HepG2 (cell line): ENCODE results near the gene TRAPPC4. TPM values are rescaled to one million over a fixed set of nuclear protein-coding genes. Genes with fewer than 3 reads are reported as not detected.
A peak's percentile ranks its signal among the peaks of the same experiment; 100 is the strongest.

Source experiments
- AHDC1 ChIP-seq: sonication (generic); formaldehyde crosslinking; IDR thresholded peaks from 2 replicates; pipeline ENCODE4 v1.5.1; 2020; ENCODE audit warnings: mild to moderate bottlenecking, missing genetic modification reagents, borderline replicate concordance
- ETV5 ChIP-seq: IDR thresholded peaks from 2 replicates; pipeline ENCODE4 v1.6.1; 2018; ENCODE audit warnings: missing biosample characterization, missing genetic modification reagents, inconsistent platforms, borderline replicate concordance
- KLF6 ChIP-seq: IDR thresholded peaks from 2 replicates; pipeline ENCODE4 v1.8.0; 2016; ENCODE audit warnings: missing biosample characterization, missing genetic modification reagents
- MAFG ChIP-seq: sonication (generic); formaldehyde crosslinking; IDR thresholded peaks from 2 replicates; pipeline ENCODE4 v1.5.1; 2020; ENCODE audit warnings: mild to moderate bottlenecking, missing genetic modification reagents
- NR0B2 ChIP-seq: sonication (generic); formaldehyde crosslinking; IDR thresholded peaks from 2 replicates; pipeline ENCODE4 v1.4.0; 2020; ENCODE audit warnings: mild to moderate bottlenecking, missing genetic modification reagents
- PTBP1 ChIP-seq: fragments of 200-400 bp; formaldehyde crosslinking; IDR thresholded peaks from 2 replicates; pipeline ENCODE4 v1.6.1; 2018; ENCODE audit warnings: low read length, low read depth; ENCODE audit not compliant: poor library complexity, severe bottlenecking
- RELA ChIP-seq: sonication (generic); formaldehyde crosslinking; IDR thresholded peaks from 2 replicates; pipeline ENCODE4 v1.4.0; 2020; ENCODE audit warnings: missing genetic modification reagents
- RNF219 ChIP-seq: sonication (generic); formaldehyde crosslinking; IDR thresholded peaks from 2 replicates; pipeline ENCODE4 v1.5.0; 2020; ENCODE audit warnings: mild to moderate bottlenecking, missing genetic modification reagents
- TRAFD1 ChIP-seq: sonication (generic); formaldehyde crosslinking; IDR thresholded peaks from 2 replicates; pipeline ENCODE4 v1.5.1; 2020; ENCODE audit warnings: missing genetic modification reagents, mild to moderate bottlenecking, borderline replicate concordance
- ZFP91 ChIP-seq: sonication (generic); formaldehyde crosslinking; IDR thresholded peaks from 2 replicates; pipeline ENCODE4 v1.9.0; 2022; ENCODE audit warnings: missing genetic modification reagents, mild to moderate bottlenecking, borderline replicate concordance
- ZNF343 ChIP-seq: sonication (generic); formaldehyde crosslinking; IDR thresholded peaks from 2 replicates; pipeline ENCODE4 v1.4.0; 2020; ENCODE audit warnings: mild to moderate bottlenecking, missing genetic modification reagents
- ZNF512 ChIP-seq: sonication (generic); formaldehyde crosslinking; IDR thresholded peaks from 2 replicates; pipeline ENCODE4 v1.4.0; 2020; ENCODE audit warnings: mild to moderate bottlenecking, missing genetic modification reagents
- ZNF577 ChIP-seq: sonication (generic); formaldehyde crosslinking; IDR thresholded peaks from 2 replicates; pipeline ENCODE4 v1.4.0; 2020; ENCODE audit warnings: mild to moderate bottlenecking, low read depth, missing genetic modification reagents, borderline replicate concordance
- ZNF768 ChIP-seq: sonication (generic); formaldehyde crosslinking; IDR thresholded peaks from 2 replicates; pipeline ENCODE4 v1.4.0; 2020; ENCODE audit warnings: missing genetic modification reagents
- polyA plus RNA-seq, 8 experiments: library from polyadenylated mRNA; depleted of rRNA in 3 of 8; stranded (reverse) in 7 of 8; unstranded in 1 of 8; fragments of >200 nt; fragmentation: Illumina TruSeq in 4 of 8; extraction: Trizol in 4 of 8; gene quantifications; 2 replicates each; pipeline versions ENCODE4 v1.2.1 to v1.2.3, GENCODE V29; 2011 to 2016; ENCODE audit warnings: low read depth in 4 of 8, missing spikeins in 1 of 8, mixed read lengths in 1 of 8; ENCODE audit not compliant: insufficient read depth in 1 of 8
- total RNA-seq, 5 experiments: library from RNA; depleted of rRNA; stranded (reverse); fragments of >200 nt; fragmentation: Illumina TruSeq; extraction: Trizol; gene quantifications; 2 replicates each; pipeline ENCODE4 v1.2.3, GENCODE V29; 2016; ENCODE audit warnings: low read depth in 1 of 5

The TRAPPC4 gene
- total and polyA plus RNA-seq, 2 of the 13 experiments (the other 11 are each of a cell fraction or from before 2014, with no cell fraction given) = 97.4 to 140 TPM

GRCh38 chr11:118997627-118998387 lies 20.8 kb upstream of the TRAPPC4 start, which contains the start of gene CENATAC (continued):
- no peak for TF ChIP-seq TRAFD1 (CRISPR knock-in tag)
- peak; percentile 84 for TF ChIP-seq ZFP91 (CRISPR knock-in tag)
- no peak for TF ChIP-seq ZNF512
- no peak for TF ChIP-seq AHDC1 (CRISPR knock-in tag)
- no peak for TF ChIP-seq PTBP1
- TF ChIP-seq RNF219 = no peak
- no peak for TF ChIP-seq ZNF577 (CRISPR knock-in tag)
- no peak for TF ChIP-seq KLF6 (CRISPR knock-in tag)
- TF ChIP-seq ETV5 = peak; percentile 49; the same call in 1 of the 2 replicates
- no peak for TF ChIP-seq RELA
- TF ChIP-seq NR0B2 (CRISPR knock-in tag) = no peak
- TF ChIP-seq ZNF343 (CRISPR knock-in tag) = no peak
- TF ChIP-seq MAFG (CRISPR knock-in tag) = no peak
- 0 out of 2 replicates have a peak, but pooled peaks have one; percentile 13 for TF ChIP-seq ZNF768 (CRISPR knock-in tag)
